ENCODE data around the gene ZNF653.
A peak's percentile ranks its signal among the peaks of the same experiment; 100 is the strongest.

ZNF653 gene

GRCh38 chr19:11513946-11514345 lies 8.3 kb upstream of the ZNF653 start:
- DNase-seq (ENCODE audit: low read depth), result no peak
- H3K4me3 ChIP-seq (ENCODE audit: low read depth, low read length), result no peak overlapping the region
- no peak for TF ChIP-seq CTCF (conservative IDR thresholded peaks at IDR 0.05; ENCODE audit: low read depth, low read length)

GRCh38 chr19:11510444-11510843 lies 4.8 kb upstream of the ZNF653 start:
- TF ChIP-seq CTCF (conservative IDR thresholded peaks at IDR 0.05; ENCODE audit: low read depth, low read length), result no peak
- H3K4me3 ChIP-seq (ENCODE audit: low read depth, low read length), result no peak overlapping the region
- DNase-seq (ENCODE audit: low read depth), result no peak

GRCh38 chr19:11507370-11508078 lies 1.9 kb upstream of the ZNF653 start:
- TF ChIP-seq CTCF (conservative IDR thresholded peaks at IDR 0.05; ENCODE audit: low read depth, low read length), result no peak
- no peak for DNase-seq (ENCODE audit: low read depth)
- no peak overlapping the region for H3K4me3 ChIP-seq (ENCODE audit: low read depth, low read length)

- TF ChIP-seq CTCF (conservative IDR thresholded peaks at IDR 0.05; ENCODE audit: low read depth, low read length), result no peak
- no peak for DNase-seq (ENCODE audit: low read depth)
- no peak overlapping the region for H3K4me3 ChIP-seq (ENCODE audit: low read depth, low read length)
Measured at GRCh38 chr19:11506967-11507366, 1.3 kb upstream of the ZNF653 start.

GRCh38 chr19:11506101-11506555 lies 489 bp upstream of the ZNF653 start:
- DNase-seq (ENCODE audit: low read depth), result no peak
- H3K4me3 ChIP-seq (ENCODE audit: low read depth, low read length), result peak overlapping the region; percentile 75
- TF ChIP-seq CTCF (conservative IDR thresholded peaks at IDR 0.05; ENCODE audit: low read depth, low read length), result no peak

GRCh38 chr19:11505032-11505503 lies 571 bp downstream of the ZNF653 start:
- peak overlapping the region; percentile 75 for H3K4me3 ChIP-seq (ENCODE audit: low read depth, low read length)
- peak; percentile 96 for DNase-seq (ENCODE audit: low read depth)
- TF ChIP-seq CTCF (conservative IDR thresholded peaks at IDR 0.05; ENCODE audit: low read depth, low read length), result no peak

GRCh38 chr19:11504502-11505031 lies 1.1 kb downstream of the ZNF653 start:
- no peak for DNase-seq (ENCODE audit: low read depth)
- TF ChIP-seq CTCF (conservative IDR thresholded peaks at IDR 0.05; ENCODE audit: low read depth, low read length), result no peak
- H3K4me3 ChIP-seq (ENCODE audit: low read depth, low read length), result peak overlapping the region; percentile 75

Measured in choroid plexus epithelial cell (primary cell).